Effector memory CD8-positive, alpha-beta T cell (primary cell): ENCODE measurements around the gene ASS1.

Source experiments
- ATAC-seq: fragments of 150-1000 bp; cut with Tn5 transposase; replicated peaks from 2 replicates; pipeline ENCODE4 v1.10.0; 2021; ENCODE audit warnings: mild to moderate bottlenecking, moderate library complexity
- DNase-seq, 3 experiments: peaks; one replicate each; pipeline ENCODE4 v3.0.0; 2021
- H3K27ac Mint-ChIP-seq, 2 donors: one replicate each; pipeline ENCODE4 v1.8.0; 2022; ENCODE audit warnings: mild to moderate bottlenecking in 2 of 2, mixed read lengths in 2 of 2, moderate library complexity in 2 of 2
- H3K27me3 Mint-ChIP-seq, 2 donors: one replicate each; pipeline ENCODE4 v1.8.0; 2022; ENCODE audit warnings: mixed read lengths in 2 of 2
- H3K36me3 Mint-ChIP-seq: one replicate; pipeline ENCODE4 v1.8.0; 2022; ENCODE audit warnings: mild to moderate bottlenecking, moderate library complexity, mixed read lengths; ENCODE audit not compliant: insufficient read depth
- H3K4me1 Mint-ChIP-seq, 2 donors: one replicate each; pipeline ENCODE4 v1.8.0; 2022; ENCODE audit warnings: low read depth in 2 of 2, mixed read lengths in 2 of 2
- H3K4me3 Mint-ChIP-seq, 2 donors: one replicate each; pipeline ENCODE4 v1.8.0; 2022; ENCODE audit warnings: mild to moderate bottlenecking in 2 of 2, mixed read lengths in 2 of 2, moderate library complexity in 2 of 2
- H3K9me3 Mint-ChIP-seq, 2 donors: one replicate each; pipeline ENCODE4 v1.8.0; 2022; ENCODE audit warnings: mixed read lengths in 2 of 2

ASS1 gene

GRCh38 chr9:130500340-130501180, 55.8 kb downstream of the ASS1 start:
- Mint-ChIP-seq H3K4me1 (no peaks in the 10 kb centered on the region), H3K27ac (no peak overlapping the region), H3K27me3 (peaks cover 5 to 52% of the 10 kb centered on the region in 2 donors), H3K4me3 (no peak overlapping the region), H3K36me3 (no peaks in the 10 kb centered on the region), H3K9me3 (no peaks in the 10 kb centered on the region)
- DNase-seq (no peak), ATAC-seq (no peak)

GRCh38 chr9:130501639-130502038, 56.9 kb downstream of the ASS1 start:
- no peaks in the 10 kb centered on the region for H3K36me3 Mint-ChIP-seq
- no peak overlapping the region for H3K4me3 Mint-ChIP-seq
- no peaks in the 10 kb centered on the region for H3K9me3 Mint-ChIP-seq
- no peak for DNase-seq
- no peaks in the 10 kb centered on the region for H3K4me1 Mint-ChIP-seq
- peaks cover 0 to 42% of the 10 kb centered on the region in 2 donors for H3K27me3 Mint-ChIP-seq
- no peak overlapping the region for H3K27ac Mint-ChIP-seq
- ATAC-seq = no peak

GRCh38 chr9:130508218-130508617, 63.5 kb downstream of the ASS1 start:
- ATAC-seq (no peak), DNase-seq (no peak)
- Mint-ChIP-seq H3K36me3 (no peaks in the 10 kb centered on the region), H3K9me3 (peaks cover 5 to 10% of the 10 kb centered on the region in 2 donors), H3K27ac (no peak overlapping the region), H3K27me3 (peaks cover 16 to 44% of the 10 kb centered on the region in 2 donors), H3K4me3 (no peak overlapping the region), H3K4me1 (no peaks in the 10 kb centered on the region)

- Mint-ChIP-seq H3K4me3 (no peak overlapping the region), H3K36me3 (no peaks in the 10 kb centered on the region), H3K27me3 (peaks cover 21 to 61% of the 10 kb centered on the region in 2 donors), H3K9me3 (peaks cover 5 to 10% of the 10 kb centered on the region in 2 donors), H3K4me1 (no peaks in the 10 kb centered on the region), H3K27ac (no peak overlapping the region)
- ATAC-seq (no peak), DNase-seq (no peak)
Observed at GRCh38 chr9:130512199-130512598, 67.4 kb downstream of the ASS1 start.

GRCh38 chr9:130513078-130513477, 68.3 kb downstream of the ASS1 start:
- ATAC-seq = no peak
- H3K36me3 Mint-ChIP-seq = no peaks in the 10 kb centered on the region
- no peaks in the 10 kb centered on the region for H3K4me1 Mint-ChIP-seq
- peaks cover 28 to 67% of the 10 kb centered on the region in 2 donors for H3K27me3 Mint-ChIP-seq
- H3K9me3 Mint-ChIP-seq = peaks cover 5 to 10% of the 10 kb centered on the region in 2 donors
- no peak for DNase-seq
- H3K27ac Mint-ChIP-seq = no peak overlapping the region
- H3K4me3 Mint-ChIP-seq = no peak overlapping the region

GRCh38 chr9:130518233-130518632, 73.5 kb downstream of the ASS1 start:
- ATAC-seq (no peak), DNase-seq (no peak)
- H3K4me3 Mint-ChIP-seq = no peak overlapping the region
- no peaks in the 10 kb centered on the region for H3K9me3 Mint-ChIP-seq
- peaks cover 19 to 63% of the 10 kb centered on the region in 2 donors for H3K27me3 Mint-ChIP-seq
- H3K27ac Mint-ChIP-seq = no peak overlapping the region
- H3K4me1 Mint-ChIP-seq = no peaks in the 10 kb centered on the region
- H3K36me3 Mint-ChIP-seq = no peaks in the 10 kb centered on the region

- Mint-ChIP-seq H3K4me1 (no peaks in the 10 kb centered on the region), H3K27me3 (peaks cover 20 to 67% of the 10 kb centered on the region in 2 donors), H3K4me3 (no peak overlapping the region), H3K27ac (no peak overlapping the region), H3K9me3 (no peaks in the 10 kb centered on the region), H3K36me3 (no peaks in the 10 kb centered on the region)
- no peak for ATAC-seq
- no peak for DNase-seq
Observed at GRCh38 chr9:130518943-130519799, 74.4 kb downstream of the ASS1 start.

GRCh38 chr9:130519927-130520326, 75.2 kb downstream of the ASS1 start:
- Mint-ChIP-seq H3K4me1 (no peaks in the 10 kb centered on the region), H3K4me3 (no peak overlapping the region)

GRCh38 chr9:130521715-130522114, 77.0 kb downstream of the ASS1 start:
- Mint-ChIP-seq H3K4me1 (no peaks in the 10 kb centered on the region), H3K4me3 (no peak overlapping the region), H3K36me3 (no peaks in the 10 kb centered on the region), H3K27ac (no peak overlapping the region), H3K9me3 (no peaks in the 10 kb centered on the region), H3K27me3 (peaks cover 24 to 67% of the 10 kb centered on the region in 2 donors)
- DNase-seq = no peak
- no peak for ATAC-seq

More at GRCh38 chr9:130519927-130520326, 75.2 kb downstream of the ASS1 start:
- Mint-ChIP-seq H3K36me3 (no peaks in the 10 kb centered on the region), H3K27me3 (peaks cover 15 to 60% of the 10 kb centered on the region in 2 donors), H3K27ac (no peak overlapping the region), H3K9me3 (no peaks in the 10 kb centered on the region)
- no peak for DNase-seq
- no peak for ATAC-seq

GRCh38 chr9:130522233-130522808, 77.6 kb downstream of the ASS1 start:
- DNase-seq (no peak), ATAC-seq (no peak)
- H3K4me1 Mint-ChIP-seq = peaks cover 0 to 1% of the 10 kb centered on the region in 2 donors
- peaks cover 29 to 69% of the 10 kb centered on the region in 2 donors for H3K27me3 Mint-ChIP-seq
- no peaks in the 10 kb centered on the region for H3K9me3 Mint-ChIP-seq
- no peak overlapping the region for H3K4me3 Mint-ChIP-seq
- no peak overlapping the region for H3K27ac Mint-ChIP-seq
- H3K36me3 Mint-ChIP-seq = no peaks in the 10 kb centered on the region

- Mint-ChIP-seq H3K4me1 (peaks cover 0 to 1% of the 10 kb centered on the region in 2 donors), H3K4me3 (no peak overlapping the region)
- no peak for ATAC-seq
Observed at GRCh38 chr9:130523921-130524320, 79.2 kb downstream of the ASS1 start.

GRCh38 chr9:130526193-130526853, 81.6 kb downstream of the ASS1 start:
- peaks cover 21 to 54% of the 10 kb centered on the region in 2 donors for H3K27me3 Mint-ChIP-seq
- no peaks in the 10 kb centered on the region for H3K9me3 Mint-ChIP-seq
- ATAC-seq = no peak
- peaks cover 0 to 5% of the 10 kb centered on the region in 2 donors for H3K4me1 Mint-ChIP-seq
- H3K4me3 Mint-ChIP-seq = no peak overlapping the region
- no peak for DNase-seq
- no peak overlapping the region for H3K27ac Mint-ChIP-seq
- H3K36me3 Mint-ChIP-seq = no peaks in the 10 kb centered on the region

More at GRCh38 chr9:130523921-130524320, 79.2 kb downstream of the ASS1 start:
- H3K27me3 Mint-ChIP-seq = peaks cover 21 to 58% of the 10 kb centered on the region in 2 donors
- H3K9me3 Mint-ChIP-seq = no peaks in the 10 kb centered on the region
- DNase-seq = no peak
- no peak overlapping the region for H3K27ac Mint-ChIP-seq
- no peaks in the 10 kb centered on the region for H3K36me3 Mint-ChIP-seq
